Activated CD8-positive, alpha-beta memory T cell treated with anti-CD3 and anti-CD28 coated beads, Interleukin-2, amount 50 U/mL, for 1 hour (primary cell): ENCODE data around the gene C18orf54.
"Not testable (repeated sequence)": the region's sequence is repeated elsewhere in the genome, so short reads cannot be mapped to it uniquely, and the experiment has no call there.

Experiments used
- DNase-seq: peaks from one replicate; pipeline ENCODE4 v3.0.0-alpha.2; 2020; ENCODE audit errors: extremely low read depth

Gene C18orf54

DNA sequence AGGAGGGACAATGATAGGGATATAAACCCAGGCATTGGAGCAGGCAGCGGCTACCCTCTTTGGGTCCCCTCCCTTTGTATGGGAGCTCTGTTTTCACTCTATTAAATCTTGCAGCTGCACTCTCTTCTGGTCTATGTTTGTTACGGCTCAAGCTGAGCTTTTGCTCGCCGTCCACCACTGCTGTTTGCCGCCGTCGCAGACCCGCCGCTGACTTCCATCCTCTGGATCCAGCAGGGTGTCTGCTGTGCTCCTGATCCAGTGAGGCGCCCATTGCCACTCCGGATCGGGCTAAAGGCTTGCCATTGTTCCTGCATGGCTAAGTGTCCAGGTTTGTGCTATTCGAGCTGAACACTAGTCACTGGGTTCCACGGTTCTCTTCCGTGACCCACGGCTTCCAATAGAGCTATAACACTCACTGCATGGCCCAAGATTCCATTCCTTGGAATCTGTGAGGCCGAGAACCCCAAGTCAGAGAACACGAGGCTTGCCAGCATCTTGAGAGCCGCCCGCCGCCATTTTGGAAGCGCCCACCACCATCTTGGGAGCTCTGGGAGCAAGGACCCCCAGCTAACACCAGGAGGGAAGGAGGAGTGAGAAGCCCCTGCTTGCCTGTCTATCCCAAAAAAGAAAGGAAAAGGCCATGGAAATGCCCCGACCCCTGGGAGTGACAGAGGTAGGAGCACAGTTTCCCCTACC, 29.2 kb downstream of the C18orf54 start:
- not testable (repeated sequence) for DNase-seq

DNA sequence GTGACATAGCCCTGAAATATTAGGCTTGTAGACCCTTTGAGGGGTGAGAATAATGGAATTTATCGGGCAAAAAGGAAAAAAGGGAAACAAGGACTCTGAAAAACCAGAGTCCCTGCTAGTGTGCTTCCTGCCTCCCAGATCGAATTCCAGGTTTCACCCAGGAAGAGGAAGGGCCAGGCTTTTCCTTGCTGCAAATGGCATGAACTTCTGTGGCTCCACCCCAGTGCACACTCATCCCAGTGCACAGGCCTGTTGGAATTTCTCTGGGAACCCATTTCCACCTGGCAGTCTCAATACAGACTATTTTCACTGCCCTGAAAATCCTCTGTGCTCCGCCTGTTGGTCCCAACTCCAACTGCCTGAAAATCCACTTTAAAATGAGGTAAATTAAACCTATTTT, 29.9 kb downstream of the C18orf54 start:
- DNase-seq, result no peak

DNA sequence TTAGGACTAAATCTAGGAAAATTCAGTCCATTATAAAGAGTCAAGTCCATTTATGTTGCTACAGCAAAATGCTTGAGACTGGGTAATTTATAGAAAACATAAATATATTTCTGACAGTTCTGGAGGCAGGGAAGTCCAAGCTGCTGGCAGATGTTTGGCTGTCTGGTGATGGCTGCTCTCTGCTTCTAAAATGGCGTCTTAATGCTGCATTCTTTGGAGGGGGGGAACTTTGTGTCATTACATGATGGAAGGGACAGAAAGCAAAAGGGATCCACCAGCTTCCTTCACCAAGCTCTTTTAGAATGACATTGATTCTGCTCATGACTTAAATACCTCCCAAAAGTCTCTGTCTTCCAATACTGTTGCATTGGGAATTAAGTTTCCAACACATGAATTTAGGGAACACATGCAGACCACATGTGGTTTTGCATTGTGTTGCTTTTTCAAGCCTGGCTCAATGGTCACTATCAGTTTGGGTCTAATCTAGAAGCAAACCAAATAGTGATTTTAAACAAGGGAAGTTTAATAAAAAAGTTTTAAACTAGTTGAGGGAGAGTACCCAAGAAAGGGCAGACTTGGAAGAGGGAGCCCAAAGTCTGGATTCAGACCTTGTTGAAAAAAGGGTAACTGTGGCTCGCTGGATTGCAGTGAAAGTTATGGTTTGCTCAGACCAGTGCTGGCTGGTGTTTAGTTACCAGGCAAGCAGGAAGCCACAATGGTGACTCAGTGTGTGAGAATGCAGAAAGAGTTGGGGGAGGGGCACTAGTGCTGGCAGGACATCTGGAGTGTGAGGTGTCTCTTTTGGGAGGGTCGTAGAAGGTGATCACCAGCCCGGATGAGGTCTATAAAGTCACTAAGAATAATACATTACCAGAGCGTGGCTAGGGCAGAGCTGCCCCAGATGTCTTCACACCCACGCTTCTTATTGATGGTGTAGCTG, 30.8 kb downstream of the C18orf54 start:
- no peak for DNase-seq

DNA sequence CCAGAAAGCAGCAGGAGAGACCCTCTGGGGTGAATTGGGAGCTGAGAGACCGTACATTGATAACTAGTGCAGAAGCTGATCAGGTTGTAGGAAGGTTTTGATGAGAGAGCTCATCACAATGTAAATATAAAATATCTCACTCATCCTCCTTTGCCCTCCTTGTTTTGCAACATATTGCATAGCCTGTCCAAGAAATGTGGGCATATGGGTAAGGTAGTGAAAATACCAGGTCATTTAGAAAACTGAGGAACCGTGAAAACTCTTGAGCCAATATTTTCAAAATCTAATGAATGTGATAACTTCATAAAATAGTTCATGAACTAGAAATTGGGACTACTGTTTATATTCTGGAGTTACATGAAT, 31.4 kb downstream of the C18orf54 start:
- no peak for DNase-seq

DNA sequence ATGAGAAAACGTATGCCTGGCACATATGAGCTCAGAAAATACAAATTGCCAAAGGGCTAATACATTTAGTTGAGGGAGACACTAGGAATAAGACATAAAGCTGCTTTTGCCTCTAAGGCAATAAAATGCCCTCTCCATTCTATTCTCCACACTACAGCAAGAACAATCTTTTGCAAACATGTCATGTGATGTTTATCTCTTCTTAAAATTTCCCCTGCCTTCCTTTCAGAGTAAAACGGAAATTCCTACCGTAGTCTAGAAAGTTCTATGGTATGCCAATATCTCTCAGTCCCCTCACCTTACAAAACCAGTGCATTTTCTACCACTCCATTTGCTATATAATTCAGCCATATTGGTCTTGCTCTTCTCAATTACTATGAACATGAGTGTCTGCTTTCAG, 33.1 kb downstream of the C18orf54 start:
- DNase-seq, result no peak

DNA sequence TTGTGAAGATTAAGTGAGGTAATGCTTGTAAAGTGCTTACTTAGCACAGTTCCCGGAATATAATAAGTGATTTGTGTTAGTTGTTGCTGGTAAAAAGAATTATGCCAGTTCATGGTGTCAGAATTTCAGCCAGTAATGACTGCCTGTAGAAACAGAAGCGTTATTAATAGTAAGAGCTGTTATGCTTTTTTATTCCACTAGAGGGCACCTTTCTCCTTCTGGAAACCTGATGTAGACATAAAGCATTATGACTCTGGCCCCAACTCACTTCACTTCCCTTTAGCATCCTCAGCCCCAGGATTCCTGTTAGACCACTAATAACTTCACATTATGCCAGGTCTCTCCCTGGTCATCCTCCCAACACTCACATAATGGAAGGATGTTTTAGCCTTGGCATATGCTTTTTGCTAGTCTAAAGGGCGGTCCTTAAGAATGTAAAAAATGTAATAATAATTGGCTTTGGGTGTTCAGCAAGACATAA, 34.9 kb downstream of the C18orf54 start:
- DNase-seq, result no peak

DNA sequence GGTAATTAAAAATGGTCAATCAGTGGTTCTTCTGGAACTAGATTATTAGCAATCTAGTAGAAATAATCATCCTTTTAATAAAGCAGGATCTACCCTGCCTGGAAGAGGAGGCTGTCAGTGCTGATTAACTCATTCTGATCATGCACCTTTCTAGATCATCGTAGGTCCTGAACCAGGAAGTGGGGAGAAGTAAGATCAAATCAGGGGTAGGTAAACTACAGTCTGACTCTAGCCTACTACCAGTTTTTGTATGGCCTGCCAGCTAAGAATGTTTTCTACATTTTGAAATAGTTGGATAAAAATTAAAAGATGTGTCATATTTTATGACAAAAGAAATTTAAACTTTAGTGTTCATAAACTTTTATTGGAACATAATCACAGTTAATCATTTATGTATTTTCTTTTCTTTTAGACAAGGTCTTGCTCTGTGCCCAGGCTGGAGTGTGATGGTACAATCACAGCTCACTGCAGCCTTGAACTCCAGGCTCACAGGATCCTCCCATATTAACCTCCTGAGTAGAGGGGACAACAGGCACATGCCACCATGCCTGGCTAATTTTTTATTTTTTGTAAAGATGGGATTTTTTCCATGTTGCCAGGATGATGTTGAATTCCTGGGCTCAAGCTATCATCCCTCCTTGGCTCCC, 36.1 kb downstream of the C18orf54 start:
- DNase-seq, result no peak

DNA sequence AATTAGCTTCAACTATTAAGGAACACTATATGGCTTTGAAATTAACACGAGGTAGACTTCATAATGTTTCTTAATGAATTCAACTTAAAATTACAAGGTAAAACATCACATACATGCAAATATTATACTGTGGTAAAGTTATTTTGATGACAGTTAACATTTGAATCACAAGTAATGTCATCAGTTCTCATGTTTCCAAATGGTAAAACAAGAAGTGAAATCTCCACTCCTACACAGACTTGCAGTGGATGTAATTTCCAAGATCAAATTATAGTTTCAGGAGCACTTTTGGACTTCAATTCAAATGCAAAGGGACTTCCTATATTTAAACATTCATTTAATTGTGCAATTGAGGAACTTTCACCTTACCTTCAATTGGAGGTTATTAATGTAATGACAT, 39.1 kb downstream of the C18orf54 start:
- DNase-seq, result no peak

DNA sequence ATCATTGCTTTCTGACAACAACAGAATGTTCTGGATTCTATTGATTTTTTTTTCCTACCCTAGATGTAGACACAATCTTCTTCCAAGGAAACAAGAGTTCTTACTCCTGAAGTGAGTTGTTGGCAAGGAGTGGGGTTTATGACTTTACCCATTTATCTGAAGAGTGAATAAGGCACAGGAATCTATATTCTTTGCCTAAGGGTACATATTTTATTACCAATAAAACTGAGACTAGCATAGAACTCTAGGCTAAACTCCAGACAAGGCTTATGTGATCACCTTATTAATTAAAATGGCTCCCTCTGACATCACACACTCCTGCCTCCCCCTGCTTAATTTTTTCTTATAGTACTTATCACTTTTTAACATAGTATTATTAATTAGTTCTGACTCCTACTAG, 47.6 kb downstream of the C18orf54 start:
- no peak for DNase-seq

DNA sequence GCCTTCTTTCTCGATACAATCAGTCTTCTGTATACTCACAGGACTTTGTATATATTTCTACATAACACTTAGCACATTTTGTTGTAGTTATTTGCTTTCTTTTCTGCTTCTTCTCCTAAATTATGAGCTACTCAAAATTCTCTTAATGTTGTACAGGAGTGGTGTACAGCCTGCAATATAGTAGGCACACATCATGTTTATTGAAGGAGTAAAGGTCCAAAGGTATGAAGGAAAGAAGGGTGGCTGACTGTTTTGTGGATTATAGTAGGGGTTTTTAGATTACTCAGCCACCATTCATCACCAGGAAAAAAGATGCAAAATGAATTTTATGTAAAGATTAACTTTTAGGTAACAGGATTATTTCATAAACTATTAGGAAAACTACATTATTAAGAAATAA, 54.1 kb downstream of the C18orf54 start:
- no peak for DNase-seq

DNA sequence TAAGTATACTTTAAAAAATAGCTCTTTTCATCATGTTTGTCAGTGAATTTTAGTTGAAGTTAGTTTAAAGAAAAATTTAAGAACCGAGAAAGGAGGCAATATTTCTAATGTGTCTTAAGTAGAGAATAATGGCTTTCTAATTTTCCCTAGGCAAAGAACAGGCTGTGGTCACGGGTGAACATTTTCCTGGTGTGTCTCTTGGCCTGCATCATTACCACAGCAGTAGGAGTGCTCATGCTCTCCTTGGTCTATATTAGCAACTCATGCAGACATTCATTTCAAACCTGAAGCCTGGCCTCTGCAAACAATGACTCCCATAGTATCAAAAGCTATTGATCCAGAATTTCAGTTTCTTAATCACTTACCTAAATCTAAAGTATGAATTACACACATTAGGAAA, 57.4 kb downstream of the C18orf54 start:
- DNase-seq, result no peak

DNA sequence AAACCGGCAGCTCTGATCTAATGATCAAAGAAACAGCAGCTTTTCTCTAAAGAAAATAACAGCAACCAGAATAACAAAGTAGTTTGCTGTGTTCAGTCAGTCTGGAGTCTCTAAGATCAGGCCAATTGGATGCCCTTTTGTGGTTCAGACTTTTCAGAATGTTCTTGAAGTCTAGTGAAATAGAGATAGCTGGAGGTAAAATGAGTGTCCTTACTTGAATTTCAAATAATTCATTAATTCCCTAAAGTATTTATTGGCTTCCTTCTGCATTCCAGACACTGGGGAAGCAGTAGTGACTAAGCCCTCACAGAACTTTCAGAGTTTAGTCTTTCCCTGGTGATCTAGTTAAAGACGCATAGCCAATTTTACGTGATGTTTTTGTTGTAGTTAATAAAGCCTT, 58.7 kb downstream of the C18orf54 start:
- DNase-seq, result no peak

DNA sequence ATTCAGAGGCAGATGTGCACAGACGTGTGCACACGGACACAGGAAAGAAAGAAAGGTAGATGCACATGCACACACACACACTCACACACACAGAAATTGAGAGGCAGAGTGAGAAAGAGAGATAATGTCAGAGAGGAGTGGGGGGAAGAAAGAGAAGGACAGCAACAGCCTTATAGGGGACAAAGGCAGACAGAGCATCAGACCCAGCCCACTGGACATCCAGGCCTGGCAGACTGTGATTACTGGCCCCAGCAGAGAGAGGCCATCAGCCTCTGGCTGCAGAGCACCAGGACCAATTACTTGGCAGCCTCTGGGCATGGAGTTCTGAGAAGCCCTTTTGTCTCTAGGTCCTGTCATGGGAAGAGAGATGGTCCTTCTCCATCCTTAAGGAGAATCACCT, 66.1 kb downstream of the C18orf54 start:
- no peak for DNase-seq

DNA sequence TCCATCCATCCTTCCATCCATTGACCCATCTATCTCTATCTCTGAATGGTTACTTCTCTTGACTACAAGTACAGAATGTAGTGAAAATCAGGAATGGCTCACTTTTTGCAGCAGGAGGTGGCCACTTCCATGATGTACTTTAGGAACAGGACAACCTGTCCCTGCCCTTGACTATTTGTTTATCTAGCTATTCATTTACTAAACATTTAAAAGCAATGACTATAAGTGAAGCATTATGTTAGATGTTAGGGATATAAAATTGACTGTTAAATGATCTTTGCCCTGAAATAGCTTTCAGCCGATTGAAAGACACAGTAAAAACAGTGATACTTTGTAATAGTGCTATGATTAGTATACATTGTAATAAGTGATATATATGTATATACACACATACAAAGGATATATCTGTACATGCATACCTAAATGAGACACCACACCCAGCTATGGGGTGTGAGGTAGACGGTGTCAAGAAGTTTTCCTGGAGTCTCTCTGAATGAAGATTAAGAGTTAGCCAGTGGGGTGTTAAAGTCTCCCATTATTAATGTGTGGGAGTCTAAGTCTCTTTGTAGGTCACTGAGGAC, 68.5 kb downstream of the C18orf54 start:
- DNase-seq, result no peak
